HEK293 (cell line): Measurements from ENCODE around the gene STAT5B.

Experiments used
- CTCF ChIA-PET: fragments of 350-600 bp; formaldehyde crosslinking; extraction: SDS; loops from one replicate; lab custom pipeline; 2021; ENCODE audit warnings: antibody characterized with exemption; lab: Yijun Ruan, JAX
- POLR2A ChIA-PET: fragments of 300-600 bp; formaldehyde crosslinking; extraction: SDS; loops from one replicate; lab custom pipeline; 2020; ENCODE audit warnings: antibody characterized with exemption, inconsistent platforms; lab: Yijun Ruan, JAX
- H3K27ac ChIP-seq: fragments of 200-500 bp; sonication (Bioruptor generic); 2 replicates; pipeline ENCODE4 v1.5.1; 2014; ENCODE audit warnings: low read depth, low read length, control low read depth, inconsistent platforms; ENCODE audit errors: extremely low read depth
- H3K36me3 ChIP-seq, 2 experiments: fragments of 200-500 bp in 1 of 2; sonication (Bioruptor generic) in 1 of 2; 1 replicate in 1 of 2; 2 replicates in 1 of 2; pipeline ENCODE4 v1.5.1; 2014 to 2017; ENCODE audit warnings: inconsistent platforms in 2 of 2, low read length in 2 of 2; ENCODE audit not compliant: control insufficient read depth in 2 of 2, insufficient read depth in 1 of 2
- H3K4me1 ChIP-seq: fragments of 200-500 bp; sonication (Bioruptor generic); 2 replicates; pipeline ENCODE4 v1.5.1; 2014; ENCODE audit warnings: mild to moderate bottlenecking, low read length, inconsistent platforms; ENCODE audit not compliant: control insufficient read depth, insufficient read depth
- H3K4me3 ChIP-seq: 2 replicates; pipeline ENCODE4 v1.5.1; 2011; ENCODE audit warnings: low read depth, mild to moderate bottlenecking, control low read depth, low read length, moderate library complexity
- H3K9me3 ChIP-seq: fragments of 200-500 bp; sonication (Bioruptor generic); 2 replicates; pipeline ENCODE4 v1.5.1; 2014; ENCODE audit warnings: low read depth, low read length, inconsistent platforms; ENCODE audit not compliant: control insufficient read depth, insufficient read depth
- ELK4 ChIP-seq: IDR thresholded peaks from 2 replicates; pipeline ENCODE4 v1.6.1; 2011; ENCODE audit warnings: mild to moderate bottlenecking, low read depth, low read length, borderline replicate concordance
- HOXA7 ChIP-seq: sonication (generic); formaldehyde crosslinking; IDR thresholded peaks from 2 replicates; pipeline ENCODE4 v1.8.1; 2022; ENCODE audit warnings: missing genetic modification reagents, borderline replicate concordance
- OVOL3 ChIP-seq: fragments of 450-650 bp; formaldehyde crosslinking; IDR thresholded peaks from 2 replicates; pipeline ENCODE4 v1.5.1; 2016; ENCODE audit warnings: missing biosample characterization, missing genetic modification characterization
- SETDB1 ChIP-seq: IDR thresholded peaks from one replicate; pipeline ENCODE4 v1.6.1; 2017; ENCODE audit warnings: mild to moderate bottlenecking, low read length, moderate library complexity, mixed read lengths; ENCODE audit not compliant: insufficient read length
- YY1 ChIP-seq: fragments of 450-650 bp; formaldehyde crosslinking; IDR thresholded peaks from 2 replicates; pipeline ENCODE4 v1.5.1; 2018; ENCODE audit warnings: missing biosample characterization, missing genetic modification characterization
- ZBTB8A ChIP-seq: fragments of 450-650 bp; formaldehyde crosslinking; IDR thresholded peaks from 2 replicates; pipeline ENCODE4 v1.5.1; 2016; ENCODE audit warnings: missing biosample characterization, missing genetic modification characterization
- ZNF121 ChIP-seq: fragments of 450-650 bp; formaldehyde crosslinking; IDR thresholded peaks from 2 replicates; pipeline ENCODE4 v1.5.1; 2016; ENCODE audit warnings: missing biosample characterization, missing genetic modification characterization
- ZNF138 ChIP-seq: fragments of 450-650 bp; formaldehyde crosslinking; IDR thresholded peaks from 2 replicates; pipeline ENCODE4 v1.5.1; 2016; ENCODE audit warnings: missing biosample characterization, missing genetic modification characterization, borderline replicate concordance
- ZNF16 ChIP-seq: fragments of 450-650 bp; formaldehyde crosslinking; IDR thresholded peaks from 2 replicates; pipeline ENCODE4 v1.5.1; 2016; ENCODE audit warnings: low read depth, missing biosample characterization, missing genetic modification characterization
- ZNF211 ChIP-seq: fragments of 450-650 bp; formaldehyde crosslinking; IDR thresholded peaks from 2 replicates; pipeline ENCODE4 v1.5.1; 2016; ENCODE audit warnings: low read depth, missing biosample characterization, missing genetic modification characterization
- ZNF239 ChIP-seq: fragments of 450-650 bp; formaldehyde crosslinking; IDR thresholded peaks from 2 replicates; pipeline ENCODE4 v1.5.1; 2016; ENCODE audit warnings: missing biosample characterization, missing genetic modification characterization
- ZNF24 ChIP-seq: fragments of 450-650 bp; formaldehyde crosslinking; IDR thresholded peaks from 2 replicates; pipeline ENCODE4 v1.5.1; 2016; ENCODE audit warnings: missing biosample characterization, missing genetic modification characterization
- ZNF292 ChIP-seq: fragments of 450-650 bp; formaldehyde crosslinking; IDR thresholded peaks from 2 replicates; pipeline ENCODE4 v1.5.1; 2016; ENCODE audit warnings: low read depth, missing biosample characterization, missing genetic modification characterization, borderline replicate concordance
- ZNF350 ChIP-seq: fragments of 450-650 bp; formaldehyde crosslinking; IDR thresholded peaks from 2 replicates; pipeline ENCODE4 v1.5.0; 2017; ENCODE audit warnings: missing biosample characterization, mild to moderate bottlenecking, missing genetic modification characterization
- ZNF404 ChIP-seq: fragments of 450-650 bp; formaldehyde crosslinking; IDR thresholded peaks from 2 replicates; pipeline ENCODE4 v1.5.1; 2017; ENCODE audit warnings: missing biosample characterization, missing genetic modification characterization
- ZNF626 ChIP-seq: fragments of 450-650 bp; sonication (Bioruptor Pico); formaldehyde crosslinking; IDR thresholded peaks from 2 replicates; pipeline ENCODE4 v1.5.1; 2018; ENCODE audit warnings: missing biosample characterization, missing genetic modification characterization, inconsistent platforms
- ZNF645 ChIP-seq: fragments of 450-650 bp; formaldehyde crosslinking; IDR thresholded peaks from 2 replicates; pipeline ENCODE4; 2016; ENCODE audit warnings: missing biosample characterization, missing genetic modification characterization
- ZNF701 ChIP-seq: fragments of 450-650 bp; formaldehyde crosslinking; IDR thresholded peaks from 2 replicates; pipeline ENCODE4 v1.5.1; 2016; ENCODE audit warnings: missing biosample characterization, missing genetic modification characterization
- ZNF707 ChIP-seq: fragments of 450-650 bp; formaldehyde crosslinking; IDR thresholded peaks from 2 replicates; pipeline ENCODE4 v1.5.1; 2016; ENCODE audit warnings: missing biosample characterization, missing genetic modification characterization
- ZNF776 ChIP-seq: fragments of 450-650 bp; formaldehyde crosslinking; IDR thresholded peaks from 2 replicates; pipeline ENCODE4 v1.5.0; 2017; ENCODE audit warnings: missing biosample characterization, missing genetic modification characterization, borderline replicate concordance
- ZNF785 ChIP-seq: fragments of 450-650 bp; formaldehyde crosslinking; IDR thresholded peaks from 2 replicates; pipeline ENCODE4 v1.5.1; 2016; ENCODE audit warnings: missing biosample characterization, missing genetic modification characterization
- ZNF791 ChIP-seq: fragments of 450-650 bp; formaldehyde crosslinking; IDR thresholded peaks from 2 replicates; pipeline ENCODE4 v1.5.1; 2016; ENCODE audit warnings: missing biosample characterization, missing genetic modification characterization
- TF ChIP-seq, protein P1 (sequence below): fragments of 450-650 bp; IDR thresholded peaks from 2 replicates; pipeline ENCODE4 v1.5.1; 2018; ENCODE audit warnings: missing biosample characterization, mild to moderate bottlenecking, missing genetic modification characterization
- TF ChIP-seq, protein P2 (sequence below): fragments of 450-650 bp; formaldehyde crosslinking; IDR thresholded peaks from 2 replicates; pipeline ENCODE4 v1.5.1; 2016; ENCODE audit warnings: missing biosample characterization, missing genetic modification characterization, low read depth

STAT5B gene

GRCh38 chr17:42185621-42185930 lies 90.6 kb downstream of the STAT5B start:
- no peaks in the 10 kb centered on the region for H3K4me1 ChIP-seq
- H3K4me3 ChIP-seq, result no peak overlapping the region
- H3K27ac ChIP-seq, result no peak overlapping the region
- POLR2A ChIA-PET, result no interaction called here
- H3K36me3 ChIP-seq, result no peaks in the 10 kb centered on the region
- H3K9me3 ChIP-seq, result no peaks in the 10 kb centered on the region
- CTCF ChIA-PET, result interaction anchor here (1.3 to 2.9 kb wide), 4 partner anchors 9 to 137 kb away, joined by 3 to 17 read pairs (median 6); partner anchors contain the start of gene GHDC
- TF ChIP-seq ZNF701, result no peak
- no peak for TF ChIP-seq OVOL3 (tag by site-specific recombination)
- no peak for TF ChIP-seq ELK4
- no peak for TF ChIP-seq ZNF707
- TF ChIP-seq YY1 (tag by site-specific recombination), result no peak
- TF ChIP-seq SETDB1, result no peak
- TF ChIP-seq ZNF24 (tag by site-specific recombination), result no peak
- TF ChIP-seq ZNF404 (tag by site-specific recombination), result no peak
- TF ChIP-seq ZNF211, result no peak
- TF ChIP-seq ZNF138 (tag by site-specific recombination), result no peak
- TF ChIP-seq, protein P1, sequence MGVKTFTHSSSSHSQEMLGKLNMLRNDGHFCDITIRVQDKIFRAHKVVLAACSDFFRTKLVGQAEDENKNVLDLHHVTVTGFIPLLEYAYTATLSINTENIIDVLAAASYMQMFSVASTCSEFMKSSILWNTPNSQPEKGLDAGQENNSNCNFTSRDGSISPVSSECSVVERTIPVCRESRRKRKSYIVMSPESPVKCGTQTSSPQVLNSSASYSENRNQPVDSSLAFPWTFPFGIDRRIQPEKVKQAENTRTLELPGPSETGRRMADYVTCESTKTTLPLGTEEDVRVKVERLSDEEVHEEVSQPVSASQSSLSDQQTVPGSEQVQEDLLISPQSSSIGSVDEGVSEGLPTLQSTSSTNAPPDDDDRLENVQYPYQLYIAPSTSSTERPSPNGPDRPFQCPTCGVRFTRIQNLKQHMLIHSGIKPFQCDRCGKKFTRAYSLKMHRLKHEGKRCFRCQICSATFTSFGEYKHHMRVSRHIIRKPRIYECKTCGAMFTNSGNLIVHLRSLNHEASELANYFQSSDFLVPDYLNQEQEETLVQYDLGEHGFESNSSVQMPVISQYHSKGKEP, result no peak
- no peak for TF ChIP-seq ZNF121 (tag by site-specific recombination)
- no peak for TF ChIP-seq HOXA7
- TF ChIP-seq, all 188 proteins: peak for 0

- Histone ChIP-seq H3K36me3 (no peaks in the 10 kb centered on the region), H3K4me1 (no peaks in the 10 kb centered on the region), H3K27ac (no peak within 1 kb of the TSS), H3K9me3 (no peaks in the 10 kb centered on the region), H3K4me3 (no peak within 1 kb of the TSS)
- ChIA-PET POLR2A (no interaction called here), CTCF (interaction anchor here (0.6 to 2.9 kb wide), 11 partner anchors 9 to 271 kb away, joined by 3 to 17 read pairs (median 4); partner anchors contain the start of genes CAVIN1 and GHDC)
- TF ChIP-seq ZNF16 (tag by site-specific recombination) (no peak), ZNF785 (no peak), ZNF350 (tag by site-specific recombination) (no peak)
Measured at GRCh38 chr17:42184713-42185620, 91.2 kb downstream of the STAT5B start, which contains the start of gene HCRT. Gene HCRT (minus strand): TSS chr17:42185452. CDS start chr17:42185365, 87 bp downstream.

- no peak overlapping the region; the same call in 1 of the 2 replicates for H3K27ac ChIP-seq
- ChIA-PET POLR2A (interaction anchor here (0.6 to 1.0 kb wide), 2 partner anchors 8 to 91 kb away, joined by 4 to 11 read pairs; no protein-coding TSS in a partner anchor), CTCF (interaction anchor here (0.6 to 2.9 kb wide), 15 partner anchors 10 to 272 kb away, joined by 3 to 17 read pairs (median 3); partner anchors contain the start of genes CAVIN1 and GHDC)
- peak overlapping the region; percentile 38 for H3K4me3 ChIP-seq
- no peaks in the 10 kb centered on the region for H3K4me1 ChIP-seq
- H3K9me3 ChIP-seq, result no peaks in the 10 kb centered on the region
- H3K36me3 ChIP-seq, result no peaks in the 10 kb centered on the region
- 0 out of 2 replicates have a peak, but pooled peaks have one; percentile 29 for TF ChIP-seq ZBTB8A (tag by site-specific recombination)
- TF ChIP-seq ZNF791 (tag by site-specific recombination), result no peak
- no peak for TF ChIP-seq ZNF776 (tag by site-specific recombination)
- no peak for TF ChIP-seq ZNF292 (tag by site-specific recombination)
- no peak for TF ChIP-seq ZNF626 (tag by site-specific recombination)
- TF ChIP-seq, protein P2, sequence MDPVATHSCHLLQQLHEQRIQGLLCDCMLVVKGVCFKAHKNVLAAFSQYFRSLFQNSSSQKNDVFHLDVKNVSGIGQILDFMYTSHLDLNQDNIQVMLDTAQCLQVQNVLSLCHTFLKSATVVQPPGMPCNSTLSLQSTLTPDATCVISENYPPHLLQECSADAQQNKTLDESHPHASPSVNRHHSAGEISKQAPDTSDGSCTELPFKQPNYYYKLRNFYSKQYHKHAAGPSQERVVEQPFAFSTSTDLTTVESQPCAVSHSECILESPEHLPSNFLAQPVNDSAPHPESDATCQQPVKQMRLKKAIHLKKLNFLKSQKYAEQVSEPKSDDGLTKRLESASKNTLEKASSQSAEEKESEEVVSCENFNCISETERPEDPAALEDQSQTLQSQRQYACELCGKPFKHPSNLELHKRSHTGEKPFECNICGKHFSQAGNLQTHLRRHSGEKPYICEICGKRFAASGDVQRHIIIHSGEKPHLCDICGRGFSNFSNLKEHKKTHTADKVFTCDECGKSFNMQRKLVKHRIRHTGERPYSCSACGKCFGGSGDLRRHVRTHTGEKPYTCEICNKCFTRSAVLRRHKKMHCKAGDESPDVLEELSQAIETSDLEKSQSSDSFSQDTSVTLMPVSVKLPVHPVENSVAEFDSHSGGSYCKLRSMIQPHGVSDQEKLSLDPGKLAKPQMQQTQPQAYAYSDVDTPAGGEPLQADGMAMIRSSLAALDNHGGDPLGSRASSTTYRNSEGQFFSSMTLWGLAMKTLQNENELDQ (tag by site-specific recombination), result no peak
- no peak for TF ChIP-seq ZNF645 (tag by site-specific recombination)
- no peak for TF ChIP-seq ZNF239 (tag by site-specific recombination)
Measured at GRCh38 chr17:42183741-42184711, 92.2 kb downstream of the STAT5B start.
